ENCODE data around the gene ECI1. TPM values are rescaled to one million over a fixed set of nuclear protein-coding genes. Genes with fewer than 3 reads are reported as not detected.
A peak's percentile ranks its signal among the peaks of the same experiment; 100 is the strongest.

The ECI1 gene
- polyA plus RNA-seq, 3 donors, result 29.9 to 74.5 (median 52.3) TPM

DNA sequence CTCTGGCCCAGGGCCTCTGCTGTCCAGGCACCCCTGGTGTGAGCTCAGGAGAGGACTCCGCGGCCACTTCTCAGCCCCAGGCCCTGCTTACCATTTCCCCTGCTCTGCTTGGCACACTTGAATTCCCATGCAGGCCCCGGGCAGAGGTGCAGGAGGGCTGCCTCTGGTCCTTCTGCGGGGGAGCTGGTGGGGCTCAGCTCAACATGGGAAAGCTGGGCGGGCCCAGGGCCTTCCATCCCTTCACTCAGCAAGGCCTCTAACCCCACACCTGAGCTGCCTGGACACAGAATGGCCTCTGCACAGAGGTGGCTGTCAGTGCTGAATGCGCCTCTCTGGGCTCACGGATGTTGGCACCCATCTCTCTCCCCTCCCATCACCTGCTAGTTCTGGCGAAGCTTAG is 29.1 kb upstream of the ECI1 start:
- Histone ChIP-seq H2AFZ (ENCODE audit: insufficient read depth, low read depth, low read length, poor library complexity, severe bottlenecking) (no peak overlapping the region), H4K20me1 (ENCODE audit: insufficient read depth, low read length) (no peaks in the 10 kb centered on the region), H3K79me2 (ENCODE audit: insufficient read depth, low read length) (no peaks in the 10 kb centered on the region), H3K27ac (ENCODE audit: low read depth in 1 of 2, low read length in 2 of 2) (no peak overlapping the region), H3K27me3 (ENCODE audit: control insufficient read depth in 2 of 2, insufficient read depth in 2 of 2, low read length in 2 of 2) (no peaks in the 10 kb centered on the region), H3K4me1 (ENCODE audit: control insufficient read depth in 1 of 2, insufficient read depth in 2 of 2, low read length in 2 of 2) (no peaks in the 10 kb centered on the region), H3K4me2 (replicated peaks; ENCODE audit: extremely low read depth, low read length, poor library complexity, severe bottlenecking) (no peak overlapping the region), H3K9ac (ENCODE audit: insufficient read depth, low read length, poor library complexity, severe bottlenecking) (no peak overlapping the region), H3K4me3 (replicated peaks in 1 of 3; ENCODE audit: low read depth in 2 of 3, low read length in 3 of 3) (no peak overlapping the region), H3K36me3 (replicated peaks in 1 of 2; ENCODE audit: control insufficient read depth in 1 of 2, insufficient read depth in 2 of 2, low read length in 2 of 2) (no peaks in the 10 kb centered on the region), H3K9me3 (replicated peaks in 1 of 2; ENCODE audit: control insufficient read depth in 1 of 2, insufficient read depth in 1 of 2, low read length in 2 of 2) (no peaks in the 10 kb centered on the region)
- H3K4me1 Mint-ChIP-seq, result no peaks in the 10 kb centered on the region
- intact Hi-C loops (cut with micrococcal nuclease), result no loop called here
- TF ChIP-seq, protein P1, sequence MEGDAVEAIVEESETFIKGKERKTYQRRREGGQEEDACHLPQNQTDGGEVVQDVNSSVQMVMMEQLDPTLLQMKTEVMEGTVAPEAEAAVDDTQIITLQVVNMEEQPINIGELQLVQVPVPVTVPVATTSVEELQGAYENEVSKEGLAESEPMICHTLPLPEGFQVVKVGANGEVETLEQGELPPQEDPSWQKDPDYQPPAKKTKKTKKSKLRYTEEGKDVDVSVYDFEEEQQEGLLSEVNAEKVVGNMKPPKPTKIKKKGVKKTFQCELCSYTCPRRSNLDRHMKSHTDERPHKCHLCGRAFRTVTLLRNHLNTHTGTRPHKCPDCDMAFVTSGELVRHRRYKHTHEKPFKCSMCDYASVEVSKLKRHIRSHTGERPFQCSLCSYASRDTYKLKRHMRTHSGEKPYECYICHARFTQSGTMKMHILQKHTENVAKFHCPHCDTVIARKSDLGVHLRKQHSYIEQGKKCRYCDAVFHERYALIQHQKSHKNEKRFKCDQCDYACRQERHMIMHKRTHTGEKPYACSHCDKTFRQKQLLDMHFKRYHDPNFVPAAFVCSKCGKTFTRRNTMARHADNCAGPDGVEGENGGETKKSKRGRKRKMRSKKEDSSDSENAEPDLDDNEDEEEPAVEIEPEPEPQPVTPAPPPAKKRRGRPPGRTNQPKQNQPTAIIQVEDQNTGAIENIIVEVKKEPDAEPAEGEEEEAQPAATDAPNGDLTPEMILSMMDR (IDR thresholded peaks at IDR 0.05), result no peak
- no peaks in the 10 kb centered on the region for H3K36me3 Mint-ChIP-seq
- WGBS (ENCODE audit: insufficient coverage), result 96% methylated on average over 8 of the region's 8 CpGs
- H3K27ac Mint-ChIP-seq, result no peak overlapping the region
- H3K9me3 Mint-ChIP-seq, result no peaks in the 10 kb centered on the region
- peaks cover 0 to 7% (median 2%) of the 10 kb centered on the region in 3 donors for H3K27me3 Mint-ChIP-seq (ENCODE audit: low read depth in 3 of 3)
- no peak for DNase-seq
- H3K4me3 Mint-ChIP-seq, result no peak overlapping the region

DNA sequence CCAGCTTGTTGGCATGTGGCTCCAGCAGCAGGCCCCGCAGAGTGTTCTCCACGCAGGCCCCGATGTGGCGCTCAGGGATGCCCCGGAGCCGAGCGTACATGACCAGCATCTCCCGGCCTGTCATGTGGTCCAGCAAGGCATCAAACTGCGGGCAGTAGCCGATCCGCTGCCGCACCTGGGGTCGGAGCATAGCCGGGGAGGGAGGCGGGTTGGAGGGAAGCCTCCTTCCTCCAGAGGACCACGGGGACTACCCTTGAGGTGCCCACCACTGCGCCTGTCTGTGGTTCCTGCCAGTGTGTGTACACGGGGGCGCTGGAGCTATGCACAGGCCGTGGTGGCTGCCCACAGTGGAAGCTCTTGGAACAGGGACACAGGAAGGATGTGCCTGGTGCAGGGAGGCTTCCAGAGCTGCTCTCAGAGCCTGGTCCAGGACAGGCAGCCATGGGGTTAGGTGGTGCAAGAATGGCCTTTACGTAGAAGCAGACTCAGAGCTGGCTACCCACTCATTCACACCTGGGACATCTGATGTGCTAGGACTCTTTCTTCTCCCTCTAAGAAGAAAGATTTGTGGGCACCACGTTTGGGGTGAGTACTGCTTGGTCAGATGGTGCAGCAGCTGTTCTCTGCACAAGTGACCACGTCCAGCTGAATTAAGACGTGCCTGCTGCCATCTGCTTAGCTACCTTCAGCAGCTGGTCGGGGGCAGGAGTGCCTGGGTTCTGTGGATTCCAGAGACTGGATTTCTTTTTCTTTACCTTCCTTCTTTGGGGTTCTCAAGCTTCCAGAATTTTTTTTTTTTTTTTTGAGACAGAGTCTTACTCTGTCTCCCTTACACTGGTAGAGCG is 27.8 kb upstream of the ECI1 start:
- Mint-ChIP-seq H3K27ac (peak overlapping the region in 1 of 7 donors; percentile 11), H3K27me3 (ENCODE audit: low read depth in 3 of 3) (peaks cover 2 to 5% (median 3%) of the 10 kb centered on the region in 3 donors), H3K4me3 (no peak overlapping the region), H3K36me3 (no peaks in the 10 kb centered on the region), H3K4me1 (no peaks in the 10 kb centered on the region), H3K9me3 (no peaks in the 10 kb centered on the region)
- Histone ChIP-seq H3K9ac (ENCODE audit: insufficient read depth, low read length, poor library complexity, severe bottlenecking) (no peak overlapping the region), H3K27me3 (ENCODE audit: control insufficient read depth in 2 of 2, insufficient read depth in 2 of 2, low read length in 2 of 2) (no peaks in the 10 kb centered on the region), H4K20me1 (ENCODE audit: insufficient read depth, low read length) (no peaks in the 10 kb centered on the region), H3K79me2 (ENCODE audit: insufficient read depth, low read length) (no peaks in the 10 kb centered on the region), H3K9me3 (replicated peaks in 1 of 2; ENCODE audit: control insufficient read depth in 1 of 2, insufficient read depth in 1 of 2, low read length in 2 of 2) (no peaks in the 10 kb centered on the region), H2AFZ (ENCODE audit: insufficient read depth, low read depth, low read length, poor library complexity, severe bottlenecking) (no peak overlapping the region), H3K4me3 (replicated peaks in 1 of 3; ENCODE audit: low read depth in 2 of 3, low read length in 3 of 3) (no peak overlapping the region), H3K36me3 (replicated peaks in 1 of 2; ENCODE audit: control insufficient read depth in 1 of 2, insufficient read depth in 2 of 2, low read length in 2 of 2) (no peaks in the 10 kb centered on the region), H3K4me2 (replicated peaks; ENCODE audit: extremely low read depth, low read length, poor library complexity, severe bottlenecking) (no peak overlapping the region), H3K27ac (ENCODE audit: low read depth in 1 of 2, low read length in 2 of 2) (no peak overlapping the region), H3K4me1 (ENCODE audit: control insufficient read depth in 1 of 2, insufficient read depth in 2 of 2, low read length in 2 of 2) (no peaks in the 10 kb centered on the region)
- TF ChIP-seq, protein P1 (IDR thresholded peaks at IDR 0.05), result no peak
- 91% methylated on average over 20 of the region's 26 CpGs for WGBS (ENCODE audit: insufficient coverage)
- DNase-seq, result no peak
- intact Hi-C loops (cut with micrococcal nuclease), result loop anchor here in 1 of 2 donors (10.0 kb wide), 1 partner anchor 226 kb away; no protein-coding TSS in a partner anchor
